GM18520 (cell line): Measurements from ENCODE around the gene TRMT2B.
"Not testable (repeated sequence)": the region's sequence is repeated elsewhere in the genome, so short reads cannot be mapped to it uniquely, and the experiment has no call there.

Experiments used
- ATAC-seq: cut with Tn5 transposase; IDR thresholded peaks from one replicate; pipeline ENCODE4 v1.9.1; 2021; ENCODE audit not compliant: unreplicated experiment

Gene TRMT2B, protein sequence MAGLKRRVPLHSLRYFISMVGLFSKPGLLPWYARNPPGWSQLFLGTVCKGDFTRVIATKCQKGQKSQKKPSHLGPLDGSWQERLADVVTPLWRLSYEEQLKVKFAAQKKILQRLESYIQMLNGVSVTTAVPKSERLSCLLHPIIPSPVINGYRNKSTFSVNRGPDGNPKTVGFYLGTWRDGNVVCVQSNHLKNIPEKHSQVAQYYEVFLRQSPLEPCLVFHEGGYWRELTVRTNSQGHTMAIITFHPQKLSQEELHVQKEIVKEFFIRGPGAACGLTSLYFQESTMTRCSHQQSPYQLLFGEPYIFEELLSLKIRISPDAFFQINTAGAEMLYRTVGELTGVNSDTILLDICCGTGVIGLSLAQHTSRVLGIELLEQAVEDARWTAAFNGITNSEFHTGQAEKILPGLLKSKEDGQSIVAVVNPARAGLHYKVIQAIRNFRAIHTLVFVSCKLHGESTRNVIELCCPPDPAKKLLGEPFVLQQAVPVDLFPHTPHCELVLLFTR

DNA sequence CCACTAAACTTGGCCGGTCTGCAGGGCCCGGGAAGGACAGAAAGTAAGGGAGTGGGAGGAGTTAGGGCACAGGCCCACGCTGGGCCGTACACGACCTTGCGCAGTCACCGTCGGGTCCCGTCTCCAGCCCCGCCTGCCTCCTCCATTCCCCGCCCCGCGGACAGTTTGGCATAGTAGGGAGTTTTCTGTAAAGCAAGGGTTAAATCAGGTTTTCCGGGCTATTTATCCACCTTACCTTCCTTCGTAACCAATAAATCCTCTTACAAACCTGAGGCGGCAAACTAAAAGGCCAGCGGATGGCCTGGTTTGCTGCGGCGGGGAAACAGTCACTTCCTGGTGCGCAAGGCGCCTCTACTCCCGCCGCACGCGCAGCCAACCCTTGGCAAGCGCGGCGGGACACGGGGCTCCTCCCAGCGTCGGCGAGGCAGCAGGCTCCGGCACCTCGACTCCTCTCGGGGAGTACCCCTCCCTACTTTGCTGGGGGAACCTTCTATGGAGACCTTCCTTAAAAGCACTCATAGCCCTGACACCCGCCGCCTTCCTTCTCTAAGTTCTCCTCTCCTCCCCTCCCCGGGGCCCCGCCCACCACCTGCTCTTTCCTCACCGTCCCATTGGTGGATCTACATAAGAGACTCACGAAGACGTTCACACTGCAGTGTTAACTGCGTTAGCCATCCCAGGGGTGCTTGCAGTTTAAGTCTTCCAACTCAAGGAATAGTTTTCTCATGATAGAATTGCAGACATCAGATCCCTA lies at the start of gene TRMT2B:
TSS of gene TRMT2B (minus strand) at position 563 of the 754 bp plus-strand sequence. CDS start 9,822 bp downstream, outside the sequence.
- ATAC-seq: peak; percentile 83

DNA sequence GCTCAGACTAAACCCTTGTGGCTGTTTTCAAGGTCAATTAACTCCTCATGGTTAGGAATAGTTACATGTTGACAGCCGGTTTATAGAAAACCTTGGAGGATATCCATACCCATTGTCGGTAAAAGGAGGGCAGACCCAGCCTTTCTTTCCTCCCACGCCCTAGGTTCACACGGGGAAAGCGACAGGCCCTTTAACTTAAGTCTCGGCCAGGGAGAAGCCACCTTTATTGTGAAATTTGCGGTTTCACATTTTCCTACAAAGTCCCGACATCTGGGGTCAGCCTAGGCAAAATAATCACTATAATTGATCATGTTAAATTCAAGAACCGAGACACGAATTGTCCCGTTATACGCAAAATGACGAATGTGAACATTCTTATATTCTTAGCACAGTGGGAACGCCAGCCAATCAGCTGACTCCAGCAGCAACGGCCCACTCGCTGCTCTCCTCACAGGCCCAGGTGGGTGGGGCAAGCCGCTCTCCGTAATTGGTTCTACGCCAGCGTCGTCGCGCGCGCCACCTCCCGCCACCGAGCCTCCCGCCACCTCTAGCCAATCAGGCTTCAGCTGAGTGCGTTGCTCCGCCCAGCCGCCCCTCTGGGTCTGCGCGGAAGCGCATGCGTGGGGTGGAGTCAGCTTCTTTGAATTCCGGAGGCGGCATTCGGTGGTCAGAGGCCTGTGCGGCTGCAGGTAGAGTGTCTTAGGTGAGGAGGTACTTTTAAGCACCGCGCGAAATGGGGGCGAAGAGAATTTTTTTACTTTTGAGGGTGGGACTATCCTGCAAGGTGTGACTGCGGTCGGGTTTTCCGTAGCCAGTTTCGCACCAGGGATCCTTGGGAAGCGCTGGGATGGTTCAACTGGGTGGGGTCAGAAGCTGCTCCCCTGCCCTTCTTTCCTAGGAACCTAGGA lies 45.9 kb upstream of the TRMT2B start, which contains the start of gene CENPI:
TSS of gene CENPI (plus strand) at position 659 of the 908 bp plus-strand sequence. CDS start 2,867 bp downstream, outside the sequence.
- peak; percentile 97 for ATAC-seq

DNA sequence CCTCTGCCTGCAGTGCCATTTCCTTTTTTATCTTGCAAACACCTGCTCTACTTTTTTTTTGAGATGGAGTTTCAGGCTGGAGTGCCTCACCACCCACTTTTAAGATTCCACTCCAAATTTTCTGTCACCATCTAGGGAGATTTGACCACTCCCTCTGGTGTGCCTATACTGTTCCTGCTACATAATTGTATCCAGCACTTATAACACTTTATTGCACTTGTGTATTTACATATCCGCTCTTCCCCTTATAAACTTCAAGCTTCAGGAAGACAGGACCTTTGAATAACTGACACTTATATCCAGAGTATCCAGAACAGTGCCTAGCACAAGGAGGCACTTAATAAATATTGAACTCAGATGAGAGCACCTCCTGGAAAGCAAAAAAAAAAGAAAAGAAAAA lies 39.9 kb upstream of the TRMT2B start:
- ATAC-seq: no peak

DNA sequence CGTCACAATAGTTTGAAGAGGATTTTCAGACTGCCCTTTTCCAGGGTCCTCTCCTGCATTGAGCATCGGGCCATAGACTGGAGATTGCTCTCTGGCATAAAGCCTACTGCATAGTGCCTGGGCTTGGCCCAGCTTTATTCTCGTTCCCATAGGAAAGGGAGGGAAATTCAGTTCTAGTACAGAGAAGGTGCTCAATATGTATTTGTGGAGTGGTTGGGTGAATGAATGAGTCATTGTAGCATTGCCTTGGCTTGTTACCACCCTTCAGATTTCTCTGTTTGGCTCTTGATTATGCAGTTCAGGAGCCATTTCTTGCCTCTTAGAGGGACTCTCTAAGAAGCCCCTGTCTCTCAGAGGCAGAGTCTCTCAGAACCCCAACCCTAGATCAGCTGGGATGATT lies 29.3 kb upstream of the TRMT2B start:
- no peak for ATAC-seq

DNA sequence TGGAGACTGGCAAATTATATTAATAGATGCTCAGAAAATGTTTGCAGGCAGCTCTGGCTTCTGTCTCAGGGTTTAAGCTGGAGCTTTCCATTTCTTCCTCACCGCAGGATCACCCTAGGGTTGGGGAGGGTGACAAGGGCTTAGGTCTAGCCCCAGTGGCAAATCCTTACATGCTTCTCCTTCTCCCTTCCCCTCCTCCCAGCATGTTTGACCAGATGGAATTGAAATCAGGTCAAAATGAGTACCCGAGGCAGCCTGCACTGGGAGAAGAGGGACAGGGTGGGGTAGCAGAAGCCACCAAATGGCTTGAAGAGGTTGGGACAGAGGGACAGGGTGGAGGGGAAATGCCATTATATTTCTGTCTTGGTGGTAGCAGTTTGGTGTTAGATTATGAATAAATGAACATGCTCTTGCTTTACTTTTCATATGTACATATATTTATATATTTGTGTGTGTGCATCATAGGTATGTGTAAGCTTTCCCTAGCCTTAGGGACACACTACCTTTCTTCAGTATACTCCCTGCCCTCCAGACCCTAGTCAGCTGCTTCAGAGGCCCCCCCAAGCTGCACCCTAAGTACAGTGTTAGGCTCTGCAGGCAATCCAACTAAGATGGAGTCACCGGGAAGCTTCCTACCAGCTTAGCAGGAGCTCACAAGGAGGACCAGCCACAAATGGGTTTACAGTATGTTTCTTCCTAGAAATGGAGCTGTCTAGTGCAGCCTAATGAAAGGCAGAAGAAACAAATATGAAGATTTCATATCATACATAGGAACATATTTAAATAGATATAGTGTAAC lies 28.6 kb upstream of the TRMT2B start:
- ATAC-seq: no peak

DNA sequence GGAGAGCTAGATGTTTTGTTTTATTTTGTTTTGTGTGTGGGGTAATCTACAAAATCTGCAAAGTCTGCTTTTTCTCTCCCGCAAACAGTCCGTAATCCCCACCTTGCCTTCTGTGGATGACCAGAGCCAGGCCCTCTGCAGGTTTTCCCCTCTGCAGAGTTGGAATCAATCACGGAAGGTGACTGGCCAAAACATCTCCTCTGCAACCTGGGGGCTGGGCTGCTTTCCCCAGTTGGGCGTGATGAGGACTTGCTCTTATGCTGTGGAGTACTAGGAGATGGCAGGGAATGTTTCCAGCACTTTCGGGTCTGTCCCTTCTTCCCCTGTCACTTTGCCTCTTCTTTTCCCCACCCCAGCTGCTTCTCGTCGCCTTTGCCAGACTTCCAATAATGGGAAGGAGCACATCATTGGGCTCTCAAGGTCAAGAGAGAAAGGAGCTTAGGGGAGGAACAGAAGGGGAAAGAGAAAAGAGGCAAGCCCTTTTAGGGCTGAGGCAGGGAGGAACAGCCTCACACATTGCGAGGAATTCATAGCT lies 27.9 kb upstream of the TRMT2B start:
- ATAC-seq: no peak

DNA sequence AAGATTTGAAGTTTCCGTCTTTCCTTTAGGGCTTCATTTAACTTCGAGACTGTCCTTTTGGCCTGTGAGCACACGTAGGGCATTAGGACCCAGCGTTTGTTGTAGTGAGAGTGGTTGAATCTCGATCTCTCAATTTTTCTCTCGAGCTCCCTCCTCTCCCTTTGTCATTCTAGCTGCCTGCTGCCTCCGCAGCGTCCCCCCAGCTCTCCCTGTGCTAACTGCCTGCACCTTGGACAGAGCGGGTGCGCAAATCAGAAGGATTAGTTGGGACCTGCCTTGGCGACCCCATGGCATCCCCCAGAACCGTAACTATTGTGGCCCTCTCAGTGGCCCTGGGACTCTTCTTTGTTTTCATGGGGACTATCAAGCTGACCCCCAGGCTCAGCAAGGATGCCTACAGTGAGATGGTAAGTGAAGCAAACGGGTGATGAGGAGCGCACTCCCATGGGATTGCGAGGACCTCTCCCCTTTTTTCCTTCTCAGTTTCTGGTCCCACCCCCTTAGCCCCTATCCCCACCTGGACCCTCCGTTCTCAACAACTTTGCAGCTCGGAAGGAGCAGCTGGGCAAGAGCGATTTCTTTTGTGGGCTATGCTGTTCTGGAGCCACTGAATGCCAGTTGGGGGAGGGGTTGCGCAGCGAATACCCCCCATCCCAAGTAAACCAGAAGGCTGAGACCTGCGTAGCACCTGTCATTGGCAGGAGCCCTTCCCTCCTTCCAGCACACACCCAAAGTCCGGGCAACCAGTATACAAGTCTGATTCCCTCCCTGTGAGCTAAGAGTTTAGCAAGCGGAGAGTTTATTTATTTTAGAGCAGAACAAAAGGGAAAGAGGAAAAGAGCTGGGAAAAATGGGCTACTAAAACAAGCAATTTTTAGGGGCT lies 27.0 kb upstream of the TRMT2B start, which contains the start of gene TMEM35A:
TSS of gene TMEM35A (plus strand) at position 164 of the 883 bp plus-strand sequence. CDS start at position 288, 124 bp downstream.
- ATAC-seq: no peak

DNA sequence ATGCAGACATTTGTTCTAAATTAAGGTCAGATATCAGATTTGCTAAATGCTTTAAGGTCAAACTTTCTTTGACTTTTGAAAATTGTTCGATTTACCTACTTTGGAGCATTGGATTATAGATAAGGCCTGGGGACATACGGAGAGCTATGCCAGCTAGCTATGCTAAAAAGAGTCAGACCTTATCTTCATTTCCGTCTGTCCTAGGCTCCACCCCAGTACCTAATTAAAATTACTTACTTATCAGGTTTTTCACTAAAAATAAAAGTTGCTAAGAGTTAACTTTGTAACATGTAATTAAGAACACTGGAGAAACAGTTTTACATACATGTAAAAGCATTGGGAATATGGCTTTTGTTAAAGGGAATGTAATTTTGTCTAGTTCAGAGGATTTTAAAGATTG lies 19.7 kb upstream of the TRMT2B start:
- no peak for ATAC-seq

DNA sequence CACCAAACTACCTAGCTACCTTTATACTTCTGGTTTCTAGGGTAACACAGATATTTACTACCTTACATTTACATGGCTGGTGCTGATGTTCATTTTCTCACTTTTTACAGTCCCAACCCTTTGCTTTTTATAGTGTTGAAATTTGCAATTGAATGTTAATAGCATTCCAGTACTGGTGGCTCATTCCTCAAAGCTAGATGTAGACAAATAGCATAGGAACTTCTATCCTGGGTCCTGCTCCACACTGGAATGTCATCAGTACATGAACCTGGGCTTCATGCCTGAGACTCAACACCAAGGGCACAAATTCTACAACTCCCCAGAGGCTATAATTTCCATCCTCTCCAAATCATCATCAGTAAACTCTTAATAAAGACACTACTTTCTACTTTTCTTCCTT lies 10.3 kb upstream of the TRMT2B start:
- no peak for ATAC-seq

DNA sequence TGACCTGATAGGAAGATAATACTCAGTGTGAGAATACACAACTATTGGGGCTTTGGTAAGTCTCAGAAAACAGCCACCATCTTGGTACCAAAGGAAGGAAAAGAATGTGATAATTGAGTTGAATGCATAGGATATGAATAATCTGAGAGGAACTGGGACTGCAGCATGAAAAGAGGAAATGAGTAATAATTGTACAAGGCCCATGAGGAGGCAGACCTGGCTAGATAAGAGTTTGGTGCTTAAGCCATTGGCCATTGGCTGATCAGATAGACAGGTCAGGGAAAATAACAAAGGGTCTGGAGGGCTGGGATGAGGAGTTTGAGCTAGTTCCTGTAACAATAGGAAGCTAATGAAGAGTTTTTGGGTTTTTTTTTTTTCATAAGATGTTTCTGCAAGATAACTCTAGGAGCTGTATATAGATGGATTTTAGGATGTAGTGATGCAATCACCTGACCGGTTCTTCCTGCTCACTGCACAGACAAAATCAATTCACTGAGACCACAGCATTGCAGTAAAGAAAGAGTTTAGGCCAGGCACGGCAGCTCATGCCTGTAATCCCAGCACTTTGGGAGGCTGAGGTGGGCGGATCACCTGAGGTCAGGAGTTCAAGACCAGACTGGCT lies 5.3 kb upstream of the TRMT2B start:
- no peak for ATAC-seq

DNA sequence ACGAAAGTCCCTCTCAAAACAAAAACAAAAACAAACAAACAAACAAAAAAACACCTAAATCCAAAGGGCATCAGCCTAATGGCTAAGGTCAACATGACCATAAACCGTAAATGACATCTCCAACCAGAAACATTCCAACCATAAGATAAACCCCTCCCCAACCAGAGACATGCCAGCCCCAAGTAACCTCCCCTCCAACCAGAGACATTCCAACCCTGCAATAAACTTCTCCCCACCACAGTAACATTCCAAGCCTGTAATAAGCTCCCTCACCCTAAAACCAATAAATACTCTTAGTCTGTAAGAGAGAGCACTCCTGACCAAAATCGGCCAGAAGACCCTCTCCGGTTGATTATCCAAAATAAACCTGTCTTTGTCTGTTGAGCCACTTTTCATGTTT lies 4.6 kb upstream of the TRMT2B start:
- ATAC-seq: not testable (repeated sequence)

DNA sequence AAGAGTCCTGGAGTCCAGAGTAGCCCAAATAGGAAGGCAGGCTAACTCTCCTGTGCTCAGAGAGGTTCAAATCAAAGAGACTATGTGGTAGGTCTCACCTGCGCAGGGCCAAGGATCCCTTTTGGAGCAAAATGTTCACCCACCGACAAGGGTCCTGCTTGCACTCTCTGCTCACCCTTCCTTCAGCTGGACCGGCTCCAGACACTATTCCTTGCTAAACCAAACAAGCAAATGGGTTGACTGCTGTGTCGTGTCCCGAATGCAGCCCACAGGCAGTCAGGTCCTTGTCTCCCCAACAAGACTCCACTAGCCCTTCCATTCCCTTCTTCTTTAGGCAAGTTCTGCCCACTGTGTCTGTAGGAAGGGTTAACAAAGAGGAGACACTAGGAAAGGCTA lies 760 bp downstream of the TRMT2B start:
- ATAC-seq: no peak

DNA sequence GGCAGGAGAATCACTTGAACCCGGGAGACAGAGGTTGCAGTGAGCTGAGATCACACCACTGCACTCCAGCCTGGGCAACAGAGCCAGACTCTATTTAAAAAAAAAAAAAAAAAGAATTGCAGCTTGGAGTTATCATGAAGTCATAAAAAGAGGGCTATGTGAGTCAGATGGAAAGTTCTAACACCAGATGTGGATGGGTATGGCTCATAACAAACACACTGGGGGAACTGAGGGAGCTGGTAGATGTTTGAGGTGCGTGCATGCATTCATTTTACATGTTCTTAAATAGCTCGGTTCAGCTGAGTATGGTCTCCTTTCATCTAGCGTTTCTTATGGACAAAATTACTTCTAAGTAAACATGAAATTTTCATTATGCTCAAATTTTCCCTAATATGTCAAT lies 11.7 kb downstream of the TRMT2B start:
- ATAC-seq: peak; percentile 46

DNA sequence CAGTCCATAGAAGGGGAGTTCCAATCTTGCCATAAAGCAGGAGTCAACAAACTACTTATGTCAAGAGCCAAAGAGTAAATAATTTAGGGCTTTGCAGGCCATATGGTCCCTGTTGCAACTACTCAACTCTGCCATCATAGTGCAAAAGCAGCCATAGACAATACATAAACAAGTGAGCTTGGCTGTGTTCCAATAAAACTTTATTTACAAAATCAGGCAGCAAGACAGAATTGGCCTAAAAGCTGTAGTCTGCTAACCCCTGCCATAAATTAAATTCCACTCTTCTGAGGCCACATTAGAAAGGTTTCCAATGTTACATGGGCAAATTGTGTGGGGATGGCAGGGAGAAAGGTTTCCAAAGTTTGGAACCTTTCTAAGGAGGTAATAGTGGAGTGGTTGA lies 14.7 kb downstream of the TRMT2B start:
- no peak for ATAC-seq

DNA sequence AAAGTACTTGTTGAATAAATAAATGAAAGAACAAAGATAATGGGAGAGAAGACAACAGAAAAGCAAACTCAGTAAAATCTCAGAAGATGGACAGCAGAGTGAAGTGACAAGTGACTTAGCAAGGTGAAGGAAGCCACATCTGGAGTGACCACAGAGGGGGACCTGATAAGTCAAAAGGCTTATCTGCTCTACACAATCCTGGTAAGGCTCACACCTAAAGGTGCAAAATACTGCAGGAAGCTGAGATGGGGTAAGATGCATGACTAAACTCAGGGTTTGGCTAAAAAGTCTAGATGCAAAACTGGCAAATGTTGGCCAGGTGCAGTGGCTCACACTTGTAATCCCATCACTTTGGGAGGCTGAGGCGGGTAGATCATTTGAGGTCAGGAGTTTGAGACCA lies 22.2 kb downstream of the TRMT2B start:
- no peak for ATAC-seq

DNA sequence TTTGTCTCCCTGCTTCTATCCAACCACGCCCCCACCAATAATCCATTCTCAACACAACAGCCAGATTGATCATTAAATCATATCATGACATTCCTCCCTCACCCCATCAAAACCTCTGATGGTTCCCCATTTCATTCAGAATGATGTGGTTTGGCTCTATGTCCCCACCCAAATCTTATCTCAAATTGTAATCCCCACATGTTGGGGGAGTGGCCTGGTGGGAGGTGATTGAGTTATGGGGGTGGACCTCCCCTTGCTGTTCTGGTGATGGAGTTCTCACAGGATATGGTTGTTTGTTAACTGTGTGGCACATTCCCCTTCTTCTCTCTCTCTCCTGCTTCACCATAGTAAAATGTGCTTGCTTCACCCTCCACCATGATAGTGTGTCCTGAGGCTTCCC lies 23.3 kb downstream of the TRMT2B start:
- no peak for ATAC-seq

DNA sequence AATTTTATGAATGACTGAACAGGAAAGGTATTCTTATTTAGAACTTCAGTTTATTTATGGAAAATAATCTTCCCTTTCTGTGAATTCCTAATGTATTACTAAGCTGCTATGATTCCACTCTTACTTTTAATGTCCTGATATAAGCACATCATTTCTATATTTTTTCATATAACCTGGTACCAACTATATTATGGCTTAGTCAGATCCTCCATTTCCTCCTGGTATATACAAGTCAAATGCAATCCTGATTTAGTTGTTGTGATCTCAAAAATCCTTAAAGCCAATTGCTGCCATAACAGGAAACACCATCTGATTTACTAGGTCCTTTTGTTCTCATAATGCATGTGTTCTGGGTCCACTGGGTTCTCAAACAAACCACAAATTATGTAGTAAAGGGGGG lies 26.8 kb downstream of the TRMT2B start:
- ATAC-seq: no peak

DNA sequence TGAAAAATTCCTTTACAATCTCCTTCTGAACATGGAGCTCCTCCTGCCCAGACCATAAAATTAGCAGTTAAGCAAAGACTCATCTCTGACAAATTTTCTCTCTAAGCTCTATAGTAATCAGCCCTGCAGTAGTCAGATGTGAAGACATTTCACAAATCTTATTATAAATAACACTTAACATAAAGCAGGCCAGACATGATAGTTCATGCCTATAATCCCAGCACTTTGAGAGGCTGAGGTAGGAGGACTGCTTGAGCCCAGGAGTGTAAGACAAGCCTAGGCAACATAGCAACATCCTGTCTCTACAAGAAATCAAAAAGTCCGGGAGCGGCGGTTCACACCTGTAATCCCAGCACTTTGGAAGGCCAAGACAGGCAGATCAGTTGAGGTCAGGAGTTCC lies 29.9 kb downstream of the TRMT2B start:
- ATAC-seq: no peak
